Transverse colon (tissue), 4 donors: Measurements from ENCODE around the gene TMEM123. TPM values are rescaled to one million over a fixed set of nuclear protein-coding genes. Genes with fewer than 3 reads are reported as not detected.

ENCODE experiments used
- DNase-seq: peaks from one replicate; pipeline ENCODE4 v3.0.0-alpha.2; 2019
- H3K27ac ChIP-seq, 4 donors: fragments of 200-600 bp; sonication (generic); 2 replicates each; pipeline ENCODE4 v1.5.1; 2016 to 2018; ENCODE audit warnings: inconsistent platforms in 4 of 4
- H3K27me3 ChIP-seq: fragments of 200-600 bp; sonication (generic); 2 replicates; pipeline ENCODE4 v1.5.1; 2017; ENCODE audit warnings: inconsistent platforms
- H3K36me3 ChIP-seq, 4 donors: fragments of 200-600 bp; sonication (generic); 2 replicates each; pipeline ENCODE4 v1.5.1; 2017 to 2019; ENCODE audit warnings: inconsistent platforms in 4 of 4
- H3K4me1 ChIP-seq, 4 donors: fragments of 200-600 bp; sonication (generic); 2 replicates each; pipeline ENCODE4 v1.5.1; 2017 to 2020; ENCODE audit warnings: inconsistent platforms in 4 of 4
- H3K4me3 ChIP-seq, 4 donors: fragments of 200-600 bp; sonication (generic); 1 replicate in 1 of 4; 2 replicates in 3 of 4; pipeline versions ENCODE4 v1.5.1 to v1.6.1; 2017 to 2019; ENCODE audit warnings: inconsistent platforms in 4 of 4
- H3K9me3 ChIP-seq, 2 donors: fragments of 200-600 bp; sonication (generic); 2 replicates each; pipeline ENCODE4 v1.5.1; 2017 to 2019; ENCODE audit warnings: inconsistent platforms in 2 of 2
- CTCF ChIP-seq, 5 experiments: fragments of 200-600 bp in 3 of 5; fragments of 450-650 bp in 2 of 5; sonication (generic) in 3 of 5; IDR thresholded peaks; 1 replicate in 2 of 5; 2 replicates in 3 of 5; pipeline ENCODE4 v1.5.1; 2016 to 2017; ENCODE audit warnings: antibody characterized with exemption in 5 of 5, inconsistent platforms in 3 of 5, mild to moderate bottlenecking in 2 of 5, moderate library complexity in 1 of 5
- EP300 ChIP-seq: sonication (generic); formaldehyde crosslinking; IDR thresholded peaks from one replicate; pipeline ENCODE4 v1.6.1; 2017; ENCODE audit warnings: antibody characterized with exemption, low read depth
- POLR2A ChIP-seq: fragments of 450-650 bp; IDR thresholded peaks from one replicate; pipeline ENCODE4 v1.6.1; 2016; ENCODE audit warnings: antibody characterized with exemption, mild to moderate bottlenecking, moderate library complexity
- POLR2AphosphoS5 ChIP-seq, 3 donors: sonication (generic); formaldehyde crosslinking; IDR thresholded peaks; one replicate each; pipeline ENCODE4 v1.6.1; 2016; ENCODE audit warnings: antibody characterized with exemption in 3 of 3
- WGBS, 2 donors: methylation state at CpG; one replicate each; pipeline ENCODE4 v1.1.5; 2018; ENCODE audit warnings: low coverage in 1 of 2; 5-methylcytosine and 5-hydroxymethylcytosine counted together
- in situ Hi-C, 4 donors: fragments of 200-750 bp; cut with MboI; loops; one replicate each; pipeline versions ENCODE4 v1.15.0 to v1.15.1; 2017; ENCODE audit warnings: low sequenced_read_pairs in 3 of 4, low pct_ligation_motif_present in 1 of 4, low pct_unique_long_range_greater_than_20kb in 1 of 4
- intact Hi-C: fragments of 100-400 bp; cut with DNase I; formaldehyde crosslinking; loops from one replicate; pipeline ENCODE4 v1.15.1; 2023; ENCODE audit warnings: low total_unique reads
- total RNA-seq, 4 donors: library from RNA; depleted of rRNA; stranded (reverse); fragments of >200 nt; gene quantifications; one replicate each; pipeline ENCODE4 v1.1.0, GENCODE V29; 2016

The TMEM123 gene
- total RNA-seq, 4 donors from 2014 or later, result 55.4 to 137 (median 104) TPM

DNA sequence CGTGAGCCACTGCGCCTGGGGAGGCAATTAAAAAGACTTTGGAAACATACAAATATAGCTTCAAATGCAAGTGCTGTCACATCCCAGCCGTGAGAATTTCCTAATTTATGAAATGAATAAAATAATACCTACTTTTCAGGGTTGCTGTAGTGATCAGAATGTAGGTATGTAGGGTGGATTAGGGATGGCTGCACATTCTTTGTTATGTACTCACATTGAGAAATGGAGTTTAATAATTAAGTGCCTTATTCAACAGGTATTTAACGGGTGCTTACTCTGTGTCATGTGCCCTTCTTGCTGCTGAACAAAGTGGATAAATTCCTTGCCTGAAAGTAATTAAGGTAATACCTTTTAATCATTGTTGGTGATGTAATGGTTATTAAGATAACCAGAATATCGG, 41.0 kb upstream of the TMEM123 start:
- Histone ChIP-seq H3K27ac (no peak overlapping the region), H3K9me3 (no peaks in the 10 kb centered on the region), H3K27me3 (no peaks in the 10 kb centered on the region), H3K4me1 (peaks cover 0 to 23% (median 14%) of the 10 kb centered on the region in 4 donors), H3K4me3 (no peak overlapping the region), H3K36me3 (no peaks in the 10 kb centered on the region)
- in situ Hi-C loops, result loop anchor here in 3 of 4 donors (10.0 to 25.0 kb wide), 5 partner anchors 99 to 444 kb away; no protein-coding TSS in a partner anchor
- intact Hi-C loops, result loop anchor here (5.0 to 10.0 kb wide), 2 partner anchors 151 to 199 kb away; no protein-coding TSS in a partner anchor
- TF ChIP-seq POLR2AphosphoS5 (IDR thresholded peaks at IDR 0.05) (no peak), CTCF (IDR thresholded peaks at IDR 0.05) (no peak), EP300 (no peak), POLR2A (no peak)
- 67 to 78% methylated on average over 5 of the region's 5 CpGs for WGBS, 2 donors
- no peak for DNase-seq

DNA sequence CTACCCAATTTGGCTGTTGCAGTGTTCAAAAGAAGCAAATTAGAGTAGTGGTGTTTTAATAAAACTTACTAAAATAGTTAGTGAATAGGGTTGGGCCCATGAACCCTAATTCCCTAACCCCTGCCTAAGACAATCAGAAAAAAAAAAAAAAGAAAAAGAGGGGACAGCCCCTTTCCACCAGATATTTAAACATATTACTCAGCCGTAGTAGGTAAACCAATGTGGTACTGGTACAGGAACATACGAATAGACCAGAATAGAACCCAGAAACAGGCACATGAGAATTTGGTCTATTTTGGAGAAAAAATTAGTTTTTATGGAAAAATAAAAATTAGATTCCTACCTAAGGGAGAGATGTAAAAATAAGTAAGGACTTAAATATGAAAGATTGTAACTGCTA, 39.4 kb upstream of the TMEM123 start:
- in situ Hi-C loops, result loop anchor here in 3 of 4 donors (10.0 to 25.0 kb wide), 5 partner anchors 97 to 445 kb away; no protein-coding TSS in a partner anchor

DNA sequence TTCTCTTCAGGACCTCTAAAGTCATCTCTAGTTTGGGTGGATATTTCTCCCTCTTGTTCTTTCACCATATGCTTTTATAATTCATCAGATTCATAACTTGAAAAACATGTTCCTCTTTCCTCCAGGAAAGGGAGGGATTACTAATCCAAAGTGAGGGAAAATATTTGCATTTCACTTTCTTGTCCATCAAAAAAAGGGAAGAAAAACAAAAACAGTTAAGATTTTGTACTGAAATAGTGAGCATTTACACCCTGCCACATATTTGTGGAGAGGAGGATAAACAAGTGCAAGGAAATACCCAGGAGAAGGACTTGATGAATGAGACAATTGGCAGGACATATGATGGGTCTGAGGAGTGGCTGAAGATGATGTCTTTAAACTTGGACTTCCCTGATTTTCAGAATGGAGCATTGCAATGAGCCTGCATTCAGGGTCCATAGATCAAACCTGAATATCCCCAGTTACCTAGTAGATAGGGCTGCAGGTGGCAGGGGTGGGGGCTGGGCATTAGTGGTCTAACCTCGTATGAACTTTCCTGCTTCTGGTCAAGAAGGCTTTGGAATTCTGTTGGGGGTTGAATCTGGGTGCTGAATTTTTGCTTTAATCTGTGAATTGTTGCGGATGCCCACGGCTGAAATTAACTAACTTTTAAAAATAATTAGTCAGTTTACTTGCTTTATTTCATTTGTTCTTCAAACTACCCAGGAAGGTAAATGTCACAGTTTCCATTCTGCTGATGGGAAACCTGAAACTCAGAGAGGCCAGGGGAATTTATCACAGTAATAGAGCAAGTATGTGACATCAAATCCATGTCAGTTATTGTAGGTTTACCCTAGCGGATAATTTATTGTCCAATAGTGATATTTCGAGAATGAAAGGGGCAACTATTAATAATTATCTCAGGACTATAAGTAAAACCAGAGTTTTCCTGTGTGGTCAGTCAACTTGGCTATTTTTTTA, 36.9 kb upstream of the TMEM123 start:
- WGBS, 2 donors, result 76 to 77% methylated on average over 4 to 5 of the region's 5 CpGs
- Histone ChIP-seq H3K36me3 (no peaks in the 10 kb centered on the region), H3K4me3 (no peak overlapping the region), H3K4me1 (peaks cover 0 to 7% (median 2%) of the 10 kb centered on the region in 4 donors), H3K27me3 (no peaks in the 10 kb centered on the region), H3K27ac (no peak overlapping the region), H3K9me3 (no peaks in the 10 kb centered on the region)
- no peak for TF ChIP-seq POLR2A
- no peak for TF ChIP-seq POLR2AphosphoS5 (IDR thresholded peaks at IDR 0.05)
- no peak for TF ChIP-seq CTCF (IDR thresholded peaks at IDR 0.05)
- no peak for TF ChIP-seq EP300
- in situ Hi-C loops, result loop anchor here in 3 of 4 donors (10.0 to 25.0 kb wide), 5 partner anchors 95 to 448 kb away; no protein-coding TSS in a partner anchor
- intact Hi-C loops, result loop anchor here (5.0 to 10.0 kb wide), 2 partner anchors 147 to 195 kb away; no protein-coding TSS in a partner anchor
- DNase-seq, result no peak

More for the DNA sequence above, 39.4 kb upstream of the TMEM123 start:
- no peak for DNase-seq
- H3K27ac ChIP-seq, result no peak overlapping the region
- intact Hi-C loops, result loop anchor here (5.0 to 10.0 kb wide), 2 partner anchors 150 to 197 kb away; no protein-coding TSS in a partner anchor
- no peak for TF ChIP-seq POLR2A
- TF ChIP-seq EP300, result no peak
- TF ChIP-seq CTCF (IDR thresholded peaks at IDR 0.05), result no peak
- TF ChIP-seq POLR2AphosphoS5 (IDR thresholded peaks at IDR 0.05), result no peak
- H3K27me3 ChIP-seq, result no peaks in the 10 kb centered on the region
- H3K4me3 ChIP-seq, result no peak overlapping the region
- 80 to 88% methylated on average over 2 of the region's 2 CpGs for WGBS, 2 donors
- no peaks in the 10 kb centered on the region for H3K36me3 ChIP-seq
- no peaks in the 10 kb centered on the region for H3K9me3 ChIP-seq
- peaks cover 0 to 23% (median 14%) of the 10 kb centered on the region in 4 donors for H3K4me1 ChIP-seq

DNA sequence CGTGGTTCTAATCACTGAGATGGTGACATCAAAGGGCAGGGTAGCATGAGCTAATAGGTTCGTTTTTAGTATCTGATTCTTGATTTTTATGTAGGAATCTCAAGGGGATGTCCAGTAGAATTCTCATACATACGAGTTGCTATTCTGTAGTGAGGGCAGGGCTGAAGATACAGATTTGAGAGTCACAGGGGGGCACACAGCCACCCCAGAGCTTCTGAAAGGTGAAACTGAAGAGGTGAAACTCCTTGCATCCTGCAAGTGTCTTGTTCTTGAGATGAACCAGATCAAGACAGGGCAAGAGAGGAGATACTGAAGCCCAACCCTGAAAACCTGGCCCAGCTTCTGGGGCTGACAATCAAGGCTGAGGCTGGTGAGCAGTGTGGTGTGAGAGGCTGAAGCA, 35.6 kb upstream of the TMEM123 start:
- 83 to 86% methylated on average over 3 of the region's 3 CpGs for WGBS, 2 donors

More for the DNA sequence above, 35.6 kb upstream of the TMEM123 start:
- H3K27me3 ChIP-seq, result no peaks in the 10 kb centered on the region
- H3K27ac ChIP-seq, result no peak overlapping the region
- H3K9me3 ChIP-seq, result no peaks in the 10 kb centered on the region
- intact Hi-C loops, result no loop called here
- H3K36me3 ChIP-seq, result no peaks in the 10 kb centered on the region
- H3K4me3 ChIP-seq, result no peak overlapping the region
- DNase-seq, result no peak
- no peaks in the 10 kb centered on the region for H3K4me1 ChIP-seq
- in situ Hi-C loops, result loop anchor here in 2 of 4 donors (25.0 kb wide), 2 partner anchors 101 to 449 kb away; no protein-coding TSS in a partner anchor
- no peak for TF ChIP-seq POLR2AphosphoS5 (IDR thresholded peaks at IDR 0.05)
- no peak for TF ChIP-seq EP300
- TF ChIP-seq POLR2A, result no peak
- no peak for TF ChIP-seq CTCF (IDR thresholded peaks at IDR 0.05)
